Epidermal melanocyte (primary cell): ENCODE results near the gene SLX4IP.
"Not testable (repeated sequence)": the region's sequence is repeated elsewhere in the genome, so short reads cannot be mapped to it uniquely, and the experiment has no call there.

Experiments
- DNase-seq: peaks from one replicate; pipeline ENCODE4 v3.0.0; 2011; ENCODE audit warnings: low spot score; ENCODE audit not compliant: insufficient read length

Gene SLX4IP

GRCh38 chr20:10603378-10603777, 168.3 kb downstream of the SLX4IP start:
- no peak for DNase-seq

GRCh38 chr20:10603971-10604864, 169.1 kb downstream of the SLX4IP start:
- DNase-seq = peak; percentile 74

- no peak for DNase-seq
These were observed 169.8 kb downstream of the SLX4IP start for GRCh38 chr20:10604865-10605440.

- DNase-seq = no peak
These were observed 170.6 kb downstream of the SLX4IP start for GRCh38 chr20:10605547-10606195.

- no peak for DNase-seq
These were observed 174.2 kb downstream of the SLX4IP start for GRCh38 chr20:10609276-10609675.

- DNase-seq = no peak
These were observed 174.7 kb downstream of the SLX4IP start for GRCh38 chr20:10609770-10610169.

- no peak for DNase-seq
These were observed 175.1 kb downstream of the SLX4IP start for GRCh38 chr20:10610251-10610650.

GRCh38 chr20:10611357-10611756, 176.3 kb downstream of the SLX4IP start:
- DNase-seq = no peak

GRCh38 chr20:10613426-10613825, 178.3 kb downstream of the SLX4IP start:
- not testable (repeated sequence) for DNase-seq

- DNase-seq = no peak
These were observed 178.8 kb downstream of the SLX4IP start for GRCh38 chr20:10613911-10614310.

GRCh38 chr20:10616212-10616611, 181.1 kb downstream of the SLX4IP start:
- no peak for DNase-seq

GRCh38 chr20:10617549-10618133, 182.5 kb downstream of the SLX4IP start:
- DNase-seq = not testable (repeated sequence)

GRCh38 chr20:10618611-10619245, 183.6 kb downstream of the SLX4IP start:
- DNase-seq = no peak

GRCh38 chr20:10619427-10619826, 184.3 kb downstream of the SLX4IP start:
- no peak for DNase-seq

GRCh38 chr20:10621149-10621548, 186.0 kb downstream of the SLX4IP start:
- DNase-seq = no peak

GRCh38 chr20:10622657-10623418, 187.7 kb downstream of the SLX4IP start:
- no peak for DNase-seq

GRCh38 chr20:10625641-10626040, 190.5 kb downstream of the SLX4IP start:
- no peak for DNase-seq

GRCh38 chr20:10626896-10627295, 191.8 kb downstream of the SLX4IP start:
- no peak for DNase-seq

GRCh38 chr20:10629946-10630650, 195.0 kb downstream of the SLX4IP start:
- DNase-seq = no peak

- no peak for DNase-seq
These were observed 196.0 kb downstream of the SLX4IP start for GRCh38 chr20:10631126-10631525.
